Head of caudate nucleus (tissue), 42 donors: ENCODE results near the gene AOPEP.
A peak's percentile ranks its signal among the peaks of the same experiment; 100 is the strongest.

ENCODE experiments used
- DNase-seq, 42 donors: peaks; one replicate each; pipeline versions ENCODE4 v3.0.0 to v3.0.0-alpha.2; 2020 to 2021; ENCODE audit warnings: mixed read lengths in 7 of 42
- intact Hi-C: fragments of 100-400 bp; cut with DNase I; formaldehyde crosslinking; loops from one replicate; pipeline ENCODE4 v1.15.0; 2022

AOPEP gene

DNA sequence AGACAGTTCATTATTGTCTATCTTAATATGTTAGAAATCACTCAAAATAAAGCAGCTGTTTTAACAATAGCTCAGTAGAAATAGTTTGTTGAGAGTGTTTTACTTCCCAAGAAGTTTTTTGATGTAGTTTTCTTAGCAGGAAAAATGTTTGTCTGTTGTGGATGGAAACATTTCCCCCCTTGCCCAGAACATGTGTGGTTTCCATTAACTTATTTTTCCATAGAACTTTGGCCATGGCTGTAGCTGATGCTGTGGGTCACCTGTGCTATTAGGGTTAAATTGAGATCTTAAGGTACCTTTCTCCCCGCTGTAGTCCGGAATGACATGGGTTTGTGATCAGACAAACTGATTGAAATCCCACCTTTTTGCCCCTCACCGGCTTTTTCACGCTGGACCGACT lies 296.2 kb downstream of the AOPEP start:
- intact Hi-C loops = no loop called here
- no peak for DNase-seq

DNA sequence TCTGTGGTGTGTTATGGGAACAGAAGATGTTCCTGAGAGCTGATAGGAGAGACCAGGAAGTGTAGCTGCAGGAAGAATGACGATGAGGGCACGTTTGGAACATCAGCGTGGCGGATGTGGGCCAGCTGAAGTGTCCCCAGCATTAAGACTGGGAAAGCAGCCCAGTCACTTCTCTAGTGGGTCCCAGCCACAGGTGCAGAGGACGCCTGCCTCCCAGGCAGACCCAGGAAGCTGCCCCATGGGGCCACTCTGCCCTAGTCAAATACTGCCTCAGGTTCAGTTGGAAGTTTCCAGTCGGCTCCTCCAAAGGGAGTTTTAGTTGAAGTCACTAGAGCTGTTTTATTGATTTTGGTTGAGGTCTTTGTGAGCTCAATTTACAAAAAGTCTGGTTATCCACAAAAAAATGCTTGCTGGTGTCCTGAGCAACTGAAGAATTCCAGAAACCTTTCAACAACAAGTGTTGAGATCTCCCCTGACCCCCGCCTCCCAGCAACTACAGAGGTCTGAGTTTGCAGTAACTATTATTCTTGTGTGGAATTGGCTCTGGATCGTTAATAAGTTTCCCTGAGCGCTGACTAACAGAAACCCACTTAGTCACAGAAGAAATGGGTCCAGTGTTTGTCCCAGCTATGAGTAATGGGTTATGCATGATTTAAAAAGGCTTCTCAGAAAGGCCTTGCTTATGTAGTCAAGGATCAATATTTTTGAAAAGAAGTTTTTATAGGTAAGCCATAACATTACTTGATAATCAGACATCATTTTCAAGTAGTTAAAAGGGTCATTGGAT lies 296.9 kb downstream of the AOPEP start:
- DNase-seq = peak in 3 of 42 donors; percentile 27 to 74 (median 34)
- intact Hi-C loops = no loop called here

DNA sequence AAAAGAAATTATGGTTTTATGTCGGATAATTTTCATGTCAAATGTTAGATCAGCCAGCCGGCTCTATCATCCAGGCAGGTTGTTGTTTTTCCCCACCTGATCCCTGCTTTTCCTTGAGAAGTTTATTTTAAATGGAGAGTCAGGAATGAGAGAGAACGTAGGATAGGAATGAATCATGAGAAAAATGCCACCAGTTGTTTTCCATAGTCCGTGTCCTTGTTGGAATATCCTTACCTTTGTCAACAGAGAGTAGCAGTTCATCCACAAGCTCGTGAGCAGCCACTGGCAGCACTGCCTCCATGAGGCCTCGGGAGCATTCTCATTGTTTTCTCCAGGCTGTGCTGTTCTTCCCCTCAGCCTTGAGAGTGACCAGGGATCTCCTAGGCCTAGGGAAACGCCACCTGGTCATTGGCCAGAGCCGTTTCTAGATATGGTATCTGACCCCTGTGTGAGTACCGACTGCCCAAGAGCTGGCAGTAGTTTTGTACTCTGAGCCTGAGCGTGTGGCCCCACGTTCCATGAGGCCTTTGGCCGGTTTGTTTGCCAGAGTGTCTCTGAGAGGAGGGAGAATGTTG lies 297.7 kb downstream of the AOPEP start:
- intact Hi-C loops = no loop called here
- peak in 14 of 42 donors; percentile 48 to 78 (median 58) for DNase-seq

DNA sequence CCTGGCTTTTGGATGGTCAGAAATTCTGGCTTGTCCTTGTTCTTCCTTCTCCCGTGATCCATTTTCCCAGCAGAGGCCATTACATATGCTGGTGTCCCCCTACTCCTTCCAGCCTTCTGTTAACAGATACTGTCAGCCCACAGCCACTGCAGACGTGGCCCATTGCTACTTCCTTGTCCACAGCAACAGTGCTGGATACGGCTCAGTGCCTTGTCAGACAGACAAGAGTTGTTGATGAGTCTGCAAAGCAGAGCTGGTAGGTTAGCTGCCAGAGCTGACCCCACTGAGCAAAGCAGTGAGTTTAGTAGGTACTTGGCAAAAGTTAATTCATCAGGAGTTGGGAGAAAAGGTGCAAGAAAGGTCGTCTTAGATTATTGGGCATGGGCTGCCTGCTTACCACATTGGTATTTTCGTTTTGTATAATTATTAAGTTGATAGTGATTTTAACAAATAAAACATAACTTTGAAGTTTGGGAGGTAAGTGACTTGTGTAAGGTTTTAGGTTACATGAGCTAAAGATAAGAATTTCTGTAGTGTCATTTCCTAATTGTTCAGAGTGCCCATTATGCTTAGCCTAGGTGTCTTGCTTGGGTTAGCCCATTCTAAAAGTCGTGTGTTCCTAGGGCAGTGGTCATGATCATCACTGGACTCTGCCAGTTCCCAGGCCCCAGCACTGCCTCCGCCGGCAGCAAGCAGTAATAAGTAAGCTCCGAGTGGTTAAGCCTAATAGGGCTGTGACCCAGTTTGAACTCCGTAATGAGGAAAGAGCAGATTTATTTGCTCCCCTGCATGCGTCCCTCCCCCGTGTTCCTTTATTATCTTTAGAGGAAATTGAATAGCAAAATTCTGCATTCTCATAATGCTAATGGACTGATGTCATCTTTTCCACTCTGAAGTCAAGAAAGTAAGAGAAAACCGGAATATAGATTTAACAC lies 299.0 kb downstream of the AOPEP start:
- peak in 32 of 42 donors; percentile 45 to 85 (median 69) for DNase-seq
- intact Hi-C loops = no loop called here

DNA sequence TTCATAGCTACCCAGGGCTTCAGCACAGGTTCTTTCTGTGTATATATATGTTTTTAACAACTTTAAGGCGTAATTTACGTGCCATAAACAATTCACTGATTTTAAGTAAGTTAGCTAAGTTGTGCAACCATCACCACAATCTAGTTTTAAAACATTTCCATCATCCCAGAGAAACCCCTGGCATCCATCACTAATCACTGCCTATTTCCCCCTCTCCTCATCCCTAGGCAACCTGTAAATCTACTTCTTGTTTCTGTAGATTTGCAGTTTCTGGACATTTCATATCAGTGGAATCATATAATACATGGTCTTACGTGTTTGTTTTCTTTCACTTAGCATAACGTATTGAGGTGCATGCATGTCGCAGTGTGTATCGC lies 299.6 kb downstream of the AOPEP start:
- intact Hi-C loops = no loop called here
- DNase-seq = no peak

DNA sequence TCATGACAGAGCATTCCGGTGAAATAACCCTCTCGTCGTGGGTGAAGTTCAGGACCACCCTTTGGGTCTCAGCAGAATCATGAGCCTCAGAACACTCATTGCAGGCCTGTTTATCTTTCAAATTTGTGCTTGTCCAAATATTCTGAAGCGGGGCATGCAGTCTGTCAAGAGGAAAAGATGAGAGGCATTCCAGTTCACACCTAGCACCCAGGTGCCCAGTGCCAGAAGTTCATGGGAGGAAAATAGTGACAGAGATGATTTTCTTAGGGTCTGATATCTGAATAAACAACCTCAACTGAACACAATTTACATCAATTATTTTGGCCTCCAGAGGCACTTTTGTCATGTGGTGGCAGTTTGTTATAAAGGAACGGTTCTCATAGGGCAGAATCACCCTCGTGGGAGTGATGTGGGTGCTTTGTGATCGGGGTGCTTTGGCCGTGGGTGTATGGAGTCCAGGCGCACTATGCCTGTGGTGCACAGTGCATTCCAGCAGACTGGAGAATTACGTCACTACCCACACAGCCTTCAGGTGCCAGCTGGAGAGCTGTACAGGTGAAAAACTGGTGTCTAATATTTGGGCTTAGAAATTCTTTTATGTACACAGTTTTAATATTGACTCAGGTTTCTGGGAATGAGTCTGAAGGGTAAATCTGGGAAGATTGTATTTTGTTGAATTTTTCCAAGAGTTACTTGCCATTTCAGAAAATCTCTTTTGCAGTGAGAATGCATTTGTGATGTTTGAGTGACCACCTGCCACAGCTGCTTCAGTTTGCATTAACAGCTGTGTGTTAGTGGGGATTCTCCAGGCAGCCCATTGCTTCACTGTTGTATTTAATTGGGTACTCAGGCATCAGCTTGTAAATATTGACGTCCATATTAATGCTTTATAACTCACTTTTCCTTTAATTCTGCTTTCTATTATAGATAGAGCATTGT lies 301.7 kb downstream of the AOPEP start:
- no peak for DNase-seq
- intact Hi-C loops = no loop called here

DNA sequence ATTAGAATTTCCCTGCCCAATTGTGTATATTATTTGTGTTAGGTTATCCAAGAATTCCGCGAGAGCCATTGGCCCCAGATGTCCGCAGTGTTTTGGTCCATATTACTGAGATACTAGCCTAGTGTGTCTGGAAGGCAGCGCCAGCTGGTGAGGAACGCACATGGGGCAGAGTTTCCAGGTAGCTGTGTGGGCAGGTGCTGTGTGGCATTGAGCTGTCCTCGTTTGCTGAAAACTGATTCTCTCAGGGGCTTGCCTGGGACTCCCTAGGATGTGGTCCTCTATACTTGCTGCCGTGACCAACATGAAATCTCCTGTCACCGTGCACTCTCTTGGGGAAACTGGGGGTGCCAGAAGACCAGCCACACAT lies 302.3 kb downstream of the AOPEP start:
- DNase-seq = no peak
- intact Hi-C loops = no loop called here

DNA sequence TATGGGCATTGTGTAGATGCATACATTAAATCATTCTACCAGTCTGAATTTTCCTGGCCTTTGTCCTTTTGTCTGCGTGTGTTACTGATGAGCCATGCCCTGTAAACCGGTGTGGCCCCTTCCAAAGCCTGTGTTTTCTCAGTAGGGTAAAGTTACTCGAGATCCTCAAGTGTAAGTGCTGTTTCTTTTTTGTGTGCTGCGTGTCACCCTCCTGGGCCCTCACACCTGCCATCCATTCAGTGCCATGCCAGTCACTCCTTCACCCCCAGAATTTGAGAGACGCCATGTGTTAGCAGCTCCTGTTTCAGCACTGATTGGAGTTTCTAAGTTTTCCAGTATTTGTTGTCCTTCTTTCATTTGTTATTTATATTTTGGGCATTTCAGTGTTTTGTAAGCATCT lies 302.8 kb downstream of the AOPEP start:
- intact Hi-C loops = no loop called here
- DNase-seq = no peak

DNA sequence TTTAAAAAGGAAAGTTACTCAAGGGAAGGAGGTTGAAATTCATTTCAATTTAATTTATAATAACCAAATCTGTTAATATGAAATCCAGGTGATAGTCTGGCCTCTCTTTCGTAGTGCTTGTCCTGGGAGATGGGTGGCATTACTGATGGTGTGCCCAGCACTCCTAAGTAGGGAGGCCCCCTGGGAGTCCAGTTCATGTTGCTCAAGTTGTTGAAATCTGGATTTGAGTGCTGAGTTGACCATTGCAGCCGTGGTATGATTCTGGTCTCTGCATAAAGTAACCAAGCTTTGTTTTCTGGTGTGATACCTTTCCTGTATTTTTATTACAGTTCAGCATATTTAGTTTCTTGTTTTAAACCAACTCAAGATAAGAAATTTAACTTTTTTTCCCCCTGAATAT lies 303.2 kb downstream of the AOPEP start:
- DNase-seq = no peak
- intact Hi-C loops = no loop called here

DNA sequence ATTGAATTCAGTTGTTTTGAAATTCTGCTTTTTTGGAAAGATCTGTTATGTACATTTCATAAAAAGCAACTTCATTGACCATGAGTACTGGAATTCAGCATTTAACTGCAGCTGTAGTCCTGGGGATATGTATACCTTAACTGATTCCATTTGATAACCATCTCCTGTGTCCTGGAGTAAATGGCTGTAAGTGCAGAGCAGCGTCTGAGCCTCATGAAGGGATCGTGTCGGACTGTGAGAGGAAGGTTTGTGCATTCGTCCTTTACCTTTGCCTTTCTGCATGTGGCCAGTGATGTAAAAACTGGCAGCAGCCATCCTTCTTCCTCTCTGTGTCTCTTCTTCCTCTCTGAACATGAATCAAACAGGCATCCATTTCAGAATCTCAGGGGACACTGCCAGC lies 303.8 kb downstream of the AOPEP start:
- intact Hi-C loops = no loop called here
- DNase-seq = no peak

DNA sequence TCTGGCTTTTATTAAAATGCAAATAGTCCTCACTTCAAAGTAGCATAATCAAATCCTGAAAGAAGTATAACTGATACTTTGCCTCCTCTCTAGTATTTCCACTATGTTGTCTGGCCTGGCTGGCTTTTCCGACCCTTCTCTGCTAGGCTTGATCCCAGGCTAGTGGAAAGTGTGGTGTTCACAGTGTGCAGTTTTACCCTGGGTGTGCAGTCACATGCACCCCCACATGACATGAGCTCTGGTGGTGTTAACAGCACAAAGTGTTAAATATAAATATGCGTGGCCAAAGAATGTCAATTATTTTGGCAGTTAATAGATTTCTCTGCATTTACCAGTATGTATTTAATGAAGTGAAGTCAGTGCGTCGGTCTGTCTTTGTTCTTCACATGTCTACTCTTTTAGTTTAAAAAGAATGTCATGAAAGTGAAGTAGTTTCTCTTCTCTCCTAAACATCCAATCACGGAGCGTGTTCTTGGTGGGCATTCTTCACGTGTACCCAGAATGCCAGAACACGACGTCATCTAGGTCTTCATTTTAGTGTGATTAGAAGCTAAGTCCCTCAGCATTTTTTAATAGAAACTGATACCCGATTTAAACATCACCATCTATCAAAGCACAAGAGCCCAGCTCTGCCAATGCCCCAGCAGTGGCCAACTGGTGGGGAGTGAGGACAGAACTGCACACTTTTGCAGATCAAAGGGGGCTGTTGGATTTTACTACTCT lies 304.6 kb downstream of the AOPEP start:
- DNase-seq = peak in 1 of 42 donors; percentile 66
- intact Hi-C loops = no loop called here

DNA sequence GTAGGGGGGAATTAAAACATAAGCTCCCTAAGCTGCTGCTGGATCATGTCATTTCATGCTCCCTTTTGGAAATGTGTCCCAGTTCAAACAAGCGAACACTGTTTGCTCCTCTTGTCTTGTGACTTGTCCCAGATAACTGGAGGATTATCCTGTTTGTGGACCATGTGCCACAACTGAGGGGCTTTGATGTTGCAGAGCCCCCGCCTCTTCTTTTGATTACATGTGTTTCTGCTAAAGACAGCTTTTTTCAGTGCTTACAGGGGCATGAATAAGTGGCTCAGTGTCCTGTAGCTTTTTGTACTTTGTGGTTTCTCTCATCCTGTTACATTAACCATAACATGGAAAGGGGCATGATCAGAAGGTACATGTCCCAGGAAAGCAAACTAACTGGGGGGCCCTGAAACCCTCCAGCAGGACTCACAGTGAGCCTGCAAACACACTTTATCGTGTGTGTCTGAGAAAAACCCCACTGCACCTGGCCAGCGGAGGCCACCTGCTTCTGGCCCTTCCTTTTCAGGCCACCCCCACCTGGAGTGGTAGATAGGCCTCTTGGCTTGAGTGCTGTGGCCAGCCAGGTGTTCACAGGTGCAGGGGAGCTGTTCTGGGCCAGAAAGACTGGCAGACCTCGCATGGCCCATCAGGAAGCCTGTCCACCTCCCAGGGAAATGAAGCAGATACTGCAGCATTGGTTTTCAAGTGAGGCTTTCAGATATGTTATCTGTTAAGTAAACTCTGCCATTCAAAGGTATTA lies 305.4 kb downstream of the AOPEP start:
- peak in 13 of 42 donors; percentile 35 to 83 (median 55) for DNase-seq
- intact Hi-C loops = no loop called here

DNA sequence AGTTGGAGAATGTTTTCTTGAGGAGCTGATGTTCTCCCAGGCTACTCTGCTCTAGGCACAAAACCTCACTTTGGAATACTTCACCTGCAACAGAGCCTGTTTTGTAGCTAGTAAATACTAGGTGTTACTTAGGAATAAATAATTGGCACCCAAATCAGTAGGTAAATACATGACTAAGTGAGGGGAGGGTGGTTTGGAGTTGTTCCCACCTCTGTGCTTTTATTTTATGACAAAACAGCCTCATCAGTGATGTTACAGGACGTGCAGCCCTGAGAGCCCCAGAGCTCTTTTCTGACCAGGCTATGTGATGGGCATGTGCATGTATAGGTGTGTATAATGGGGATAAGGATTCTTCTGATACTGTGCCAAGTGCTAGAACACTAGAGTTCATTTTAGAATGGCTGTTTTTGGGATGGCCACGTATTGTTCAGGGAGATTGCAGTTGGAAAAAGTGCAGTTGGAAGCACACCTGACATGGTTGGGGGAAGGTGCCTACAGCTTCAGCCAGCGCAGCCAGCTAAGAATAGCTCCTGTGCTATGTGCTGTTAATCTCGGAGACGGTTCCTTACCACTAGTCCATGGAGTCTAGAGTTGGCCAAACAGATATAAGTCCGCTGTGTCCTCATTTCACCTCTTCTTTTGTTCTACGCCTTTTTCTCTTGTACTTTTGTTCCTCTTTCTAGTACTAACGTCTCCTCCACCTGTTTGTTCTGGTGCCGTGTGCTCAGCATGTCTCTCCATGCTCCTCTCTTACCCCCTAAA lies 306.3 kb downstream of the AOPEP start:
- intact Hi-C loops = no loop called here
- DNase-seq = no peak

DNA sequence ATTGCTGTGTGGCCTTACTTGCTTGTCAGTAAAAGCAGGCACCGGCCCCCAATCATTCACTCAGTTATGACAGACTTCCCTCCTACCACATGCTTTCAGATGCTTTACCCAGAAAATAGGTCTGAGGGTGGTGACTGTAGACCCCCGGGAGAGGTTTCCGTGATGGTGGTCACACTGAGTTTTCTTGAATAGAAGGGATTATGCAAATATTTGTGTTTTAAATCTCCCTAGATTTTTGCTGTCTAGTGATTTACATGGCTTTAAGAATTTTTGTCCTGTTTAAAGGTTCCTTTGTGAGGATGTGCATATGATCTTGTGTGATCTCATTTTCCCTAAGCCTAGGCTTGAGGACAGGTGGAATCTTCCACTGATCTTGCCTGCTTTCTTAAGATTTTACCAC lies 309.3 kb downstream of the AOPEP start:
- no peak for DNase-seq
- intact Hi-C loops = no loop called here

DNA sequence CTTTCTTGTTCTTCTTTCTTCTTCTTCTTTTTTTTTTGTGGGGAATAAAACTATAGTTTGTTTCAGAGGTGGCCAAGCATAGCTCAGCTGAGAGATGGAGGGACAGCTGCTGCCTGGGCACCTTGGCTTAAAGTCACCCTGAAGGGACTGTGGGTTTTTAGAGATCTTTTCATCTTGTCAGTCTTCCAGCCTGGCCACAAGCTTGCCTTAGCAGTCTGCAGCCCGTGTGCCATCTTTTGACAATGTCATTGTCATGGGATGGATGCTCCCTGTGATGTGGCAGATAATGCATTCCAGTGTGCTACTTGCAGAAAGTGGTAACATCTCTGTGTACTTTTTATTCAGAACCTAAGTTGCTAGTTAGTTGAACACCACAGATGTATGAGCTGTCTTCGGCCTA lies 310.2 kb downstream of the AOPEP start:
- intact Hi-C loops = no loop called here
- DNase-seq = peak in 2 of 42 donors; percentile 52 to 66

DNA sequence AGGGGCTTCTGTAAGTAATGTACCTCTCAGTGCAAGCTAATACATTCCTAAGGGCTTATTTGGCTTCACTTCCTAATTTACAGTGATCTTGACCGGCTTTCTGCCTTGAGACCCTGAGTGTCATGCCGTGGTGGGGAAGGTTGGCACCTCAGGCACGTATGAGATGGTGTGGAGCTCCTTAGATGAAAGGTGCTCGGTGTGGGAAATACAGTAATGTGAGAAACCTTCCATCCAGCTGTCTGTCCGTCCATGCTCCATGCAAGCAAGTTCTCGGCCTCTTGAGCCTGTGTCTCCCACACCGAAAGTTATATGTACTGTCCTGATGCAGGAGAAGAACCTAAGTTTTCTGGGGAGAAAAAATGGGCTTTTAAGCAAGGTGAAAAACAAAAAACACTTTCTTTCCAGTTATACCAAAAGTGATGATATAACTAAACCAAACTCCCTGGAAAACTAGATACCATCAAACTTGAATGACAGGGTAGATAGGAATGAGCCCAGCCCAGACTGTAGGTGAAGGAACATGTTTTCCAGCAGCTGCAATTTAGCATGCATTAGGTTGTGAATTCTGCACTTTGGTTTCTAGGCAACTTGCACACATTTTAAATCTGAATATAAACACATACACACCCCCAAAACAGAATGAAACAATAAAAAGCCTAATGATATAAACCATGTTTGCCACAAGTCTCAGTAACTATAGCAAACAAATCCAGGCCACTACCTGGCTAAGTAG lies 311.5 kb downstream of the AOPEP start:
- intact Hi-C loops = no loop called here

More for the DNA sequence above, 311.5 kb downstream of the AOPEP start:
- DNase-seq = no peak
